ENCODE data around the gene RAB4B. TPM values are rescaled to one million over a fixed set of nuclear protein-coding genes. Genes with fewer than 3 reads are reported as not detected.

The RAB4B gene
- total and polyA plus RNA-seq, 7 experiments from 2014 or later, result 37.6 to 65.2 (median 53.0) TPM

DNA sequence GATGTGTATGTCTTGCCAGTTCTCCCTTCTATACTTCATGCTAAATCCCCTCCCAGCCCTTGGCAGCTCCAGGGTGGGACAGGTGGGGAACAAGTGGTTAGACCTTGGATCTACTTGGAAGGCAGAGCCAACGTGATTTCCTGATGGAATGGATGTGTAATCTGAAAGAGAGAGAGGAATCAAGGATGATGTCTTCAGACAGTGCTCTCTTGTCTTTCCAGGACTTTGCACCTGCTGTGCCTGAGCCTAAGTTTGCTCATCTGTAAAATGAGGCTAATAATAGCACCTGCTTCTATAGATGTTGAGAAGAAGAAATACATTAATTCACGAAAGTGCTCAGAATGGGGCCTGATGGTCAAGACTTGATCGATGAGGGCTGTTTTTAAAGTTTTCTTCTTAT, 13.9 kb downstream of the RAB4B start:
- no peaks in the 10 kb centered on the region for H3K27me3 Mint-ChIP-seq
- Histone ChIP-seq H3K9me3 (ENCODE audit: control insufficient read depth in 2 of 3, low read length in 3 of 3) (no peaks in the 10 kb centered on the region), H3K4me3 (ENCODE audit: low read length) (no peak overlapping the region), H3K4me1 (ENCODE audit: control insufficient read depth in 2 of 2, insufficient read depth in 2 of 2, low read length in 2 of 2) (no peaks in the 10 kb centered on the region), H3K27me3 (ENCODE audit: control insufficient read depth in 2 of 2, insufficient read depth in 2 of 2, low read length in 2 of 2) (no peaks in the 10 kb centered on the region), H3K36me3 (ENCODE audit: control insufficient read depth in 2 of 3, insufficient read depth in 3 of 3, low read length in 3 of 3) (peaks cover 0 to 23% (median 0%) of the 10 kb centered on the region in 3 experiments), H3K27ac (ENCODE audit: low read depth, low read length) (no peak overlapping the region)
- H3K9me3 Mint-ChIP-seq, result no peaks in the 10 kb centered on the region
- H3K4me1 Mint-ChIP-seq, result peaks cover 0 to 24% (median 7%) of the 10 kb centered on the region in 7 donors
- ChIA-PET CTCF (interaction anchor here (0.8 kb wide), 1 partner anchor 35 kb away, joined by 4 read pairs; no protein-coding TSS in a partner anchor), POLR2A (no interaction called here)
- DNase-seq, result no peak
- peak overlapping the region in 7 of 9 donors; percentile 18 to 67 (median 38) for H3K27ac Mint-ChIP-seq
- H3K4me3 Mint-ChIP-seq, result peak overlapping the region in 1 of 10 donors; percentile 29
- peaks cover 0 to 24% (median 8%) of the 10 kb centered on the region in 5 donors for H3K36me3 Mint-ChIP-seq
- intact Hi-C loops (cut with micrococcal nuclease), result no loop called here
- no peak for ATAC-seq

DNA sequence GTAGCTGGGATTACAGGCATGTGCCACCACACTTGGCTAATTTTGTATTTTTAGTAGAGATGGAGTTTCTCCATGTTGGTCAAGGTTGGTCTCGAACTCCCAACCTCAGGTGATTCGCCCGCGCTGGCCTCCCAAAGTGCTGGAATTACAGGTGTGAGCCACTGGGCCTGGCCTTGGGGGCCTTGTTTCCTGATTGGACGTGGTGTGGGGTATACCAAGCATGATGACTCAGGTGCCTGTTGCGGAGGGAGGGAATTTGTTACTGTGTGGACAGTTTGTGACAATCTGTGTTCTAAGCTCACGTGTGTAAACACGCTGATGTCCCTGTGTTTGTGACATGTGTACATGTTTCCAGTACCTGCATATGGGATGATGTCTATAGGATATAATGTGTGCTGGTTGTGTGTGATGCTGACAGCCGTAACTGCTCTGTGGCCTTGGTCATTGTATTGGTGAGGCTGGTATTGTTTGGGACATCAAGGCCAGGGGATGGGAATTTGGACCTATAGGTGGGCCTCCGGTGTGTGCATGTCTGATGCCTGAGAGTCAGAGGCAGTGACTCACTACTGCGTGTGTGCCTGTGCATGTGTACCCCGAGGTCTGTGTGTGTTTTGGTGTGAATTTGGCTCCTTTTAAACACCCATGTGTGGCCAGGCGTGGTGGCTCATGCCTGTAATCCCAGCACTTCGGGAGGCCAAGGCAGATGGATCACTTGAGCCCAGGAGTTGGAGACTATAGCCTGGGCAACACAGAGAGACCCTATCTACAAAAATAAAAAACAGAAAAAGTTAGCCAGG, 19.3 kb downstream of the RAB4B start:
- H3K4me1 Mint-ChIP-seq, result peaks cover 19 to 48% (median 39%) of the 10 kb centered on the region in 7 donors
- ChIA-PET CTCF (interaction anchor here (0.5 to 2.6 kb wide), 8 partner anchors 10 to 745 kb away, joined by 3 to 21 read pairs (median 6); partner anchors contain the start of genes ACTMAP, RAB4B and SNRPA), POLR2A (interaction anchor here (0.6 to 5.5 kb wide), 14 partner anchors 9 to 348 kb away, joined by 3 to 89 read pairs (median 6); partner anchors contain the start of genes ACTMAP, COQ8B, ITPKC and MIA)
- peaks cover 25 to 29% of the 10 kb centered on the region in 2 donors for H3K4me1 ChIP-seq (ENCODE audit: control insufficient read depth in 2 of 2, insufficient read depth in 2 of 2, low read length in 2 of 2)
- peak overlapping the region; percentile 21 to 100 (median 93) for H3K4me3 Mint-ChIP-seq
- DNase-seq (no peak), ATAC-seq (no peak)
- no peaks in the 10 kb centered on the region for H3K9me3 Mint-ChIP-seq
- peaks cover 0 to 18% (median 0%) of the 10 kb centered on the region in 3 experiments for H3K36me3 ChIP-seq (ENCODE audit: control insufficient read depth in 2 of 3, insufficient read depth in 3 of 3, low read length in 3 of 3)
- H3K9me3 ChIP-seq (ENCODE audit: control insufficient read depth in 2 of 3, low read length in 3 of 3), result no peaks in the 10 kb centered on the region
- H3K27ac Mint-ChIP-seq, result peak overlapping the region; percentile 81 to 100 (median 98)
- no peaks in the 10 kb centered on the region for H3K27me3 Mint-ChIP-seq
- intact Hi-C loops (cut with micrococcal nuclease), result loop anchor here in 1 of 2 donors (5.0 kb wide), 2 partner anchors 185 to 370 kb away; partner anchors contain the start of gene SERTAD1
- peak overlapping the region; percentile 77 for H3K4me3 ChIP-seq (ENCODE audit: low read length)
- H3K27ac ChIP-seq (ENCODE audit: low read depth, low read length), result peak overlapping the region; percentile 90
- peaks cover 0 to 25% (median 6%) of the 10 kb centered on the region in 5 donors for H3K36me3 Mint-ChIP-seq
- no peaks in the 10 kb centered on the region for H3K27me3 ChIP-seq (ENCODE audit: control insufficient read depth in 2 of 2, insufficient read depth in 2 of 2, low read length in 2 of 2)

DNA sequence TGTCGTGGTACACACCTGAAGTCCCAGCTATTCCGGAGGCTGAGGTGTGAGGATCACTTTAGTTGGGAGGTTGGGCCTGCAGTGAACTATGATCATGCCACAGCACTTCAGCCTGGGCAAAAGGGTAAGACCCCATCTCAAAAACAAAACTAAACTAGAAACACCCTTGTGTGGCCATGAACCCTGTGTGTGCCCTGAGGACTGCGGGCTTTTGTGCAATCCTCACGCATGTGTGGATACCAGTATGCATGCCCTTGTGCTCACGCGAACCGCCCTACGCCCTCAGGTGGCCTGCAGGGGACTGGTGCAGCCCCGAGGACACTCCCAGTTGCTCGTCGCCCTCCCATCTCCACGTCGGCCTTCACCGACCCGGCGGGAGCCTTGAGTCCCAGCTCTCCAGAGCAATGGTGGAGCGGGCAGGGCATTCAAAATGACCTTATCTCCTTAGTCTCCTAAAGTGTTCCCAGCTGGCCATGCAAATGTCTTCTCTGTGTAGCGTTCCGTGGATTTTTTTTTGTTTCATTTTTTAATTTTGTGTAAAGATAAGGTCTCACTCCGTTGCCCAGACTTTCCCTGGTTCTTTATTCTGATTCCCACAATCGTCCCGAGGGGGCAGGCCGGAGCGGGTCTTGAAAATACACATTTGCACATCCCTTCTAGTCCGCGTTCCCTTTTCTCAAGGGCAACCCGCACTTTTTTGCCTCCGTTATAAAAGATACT, 20.1 kb downstream of the RAB4B start:
- Histone ChIP-seq H3K9me3 (ENCODE audit: control insufficient read depth in 2 of 3, low read length in 3 of 3) (no peaks in the 10 kb centered on the region), H3K4me1 (ENCODE audit: control insufficient read depth in 2 of 2, insufficient read depth in 2 of 2, low read length in 2 of 2) (peaks cover 32 to 37% of the 10 kb centered on the region in 2 donors), H3K27me3 (ENCODE audit: control insufficient read depth in 2 of 2, insufficient read depth in 2 of 2, low read length in 2 of 2) (no peaks in the 10 kb centered on the region), H3K4me3 (ENCODE audit: low read length) (peak overlapping the region; percentile 77), H3K36me3 (ENCODE audit: control insufficient read depth in 2 of 3, insufficient read depth in 3 of 3, low read length in 3 of 3) (peaks cover 0 to 18% (median 0%) of the 10 kb centered on the region in 3 experiments), H3K27ac (ENCODE audit: low read depth, low read length) (peak overlapping the region; percentile 90)
- intact Hi-C loops (cut with micrococcal nuclease), result loop anchor here (1.0 to 5.0 kb wide), 16 partner anchors 9 to 465 kb away; partner anchors contain the start of genes ACTMAP (in 2 of the 2), NUMBL (in 2 of the 2), RAB4B (in 2 of the 2) and COQ8B (in 1 of the 2)
- DNase-seq, result peak; percentile 48 to 76 (median 65)
- Mint-ChIP-seq H3K27ac (peak overlapping the region; percentile 96 to 100 (median 99)), H3K36me3 (peaks cover 0 to 27% (median 7%) of the 10 kb centered on the region in 5 donors), H3K27me3 (no peaks in the 10 kb centered on the region), H3K4me3 (peak overlapping the region; percentile 89 to 100 (median 95)), H3K9me3 (no peaks in the 10 kb centered on the region), H3K4me1 (peaks cover 25 to 53% (median 45%) of the 10 kb centered on the region in 7 donors)
- POLR2A ChIA-PET, result interaction anchor here (0.6 to 5.5 kb wide), 21 partner anchors 8 to 507 kb away, joined by 3 to 89 read pairs (median 4); partner anchors contain the start of genes ACTMAP, COQ8B, HNRNPUL1 and ITPKC
- ATAC-seq, result peak; percentile 39
- CTCF ChIA-PET, result interaction anchor here (0.5 to 2.6 kb wide), 11 partner anchors 9 to 745 kb away, joined by 3 to 21 read pairs (median 4); partner anchors contain the start of genes ACTMAP, RAB4B and SNRPA

DNA sequence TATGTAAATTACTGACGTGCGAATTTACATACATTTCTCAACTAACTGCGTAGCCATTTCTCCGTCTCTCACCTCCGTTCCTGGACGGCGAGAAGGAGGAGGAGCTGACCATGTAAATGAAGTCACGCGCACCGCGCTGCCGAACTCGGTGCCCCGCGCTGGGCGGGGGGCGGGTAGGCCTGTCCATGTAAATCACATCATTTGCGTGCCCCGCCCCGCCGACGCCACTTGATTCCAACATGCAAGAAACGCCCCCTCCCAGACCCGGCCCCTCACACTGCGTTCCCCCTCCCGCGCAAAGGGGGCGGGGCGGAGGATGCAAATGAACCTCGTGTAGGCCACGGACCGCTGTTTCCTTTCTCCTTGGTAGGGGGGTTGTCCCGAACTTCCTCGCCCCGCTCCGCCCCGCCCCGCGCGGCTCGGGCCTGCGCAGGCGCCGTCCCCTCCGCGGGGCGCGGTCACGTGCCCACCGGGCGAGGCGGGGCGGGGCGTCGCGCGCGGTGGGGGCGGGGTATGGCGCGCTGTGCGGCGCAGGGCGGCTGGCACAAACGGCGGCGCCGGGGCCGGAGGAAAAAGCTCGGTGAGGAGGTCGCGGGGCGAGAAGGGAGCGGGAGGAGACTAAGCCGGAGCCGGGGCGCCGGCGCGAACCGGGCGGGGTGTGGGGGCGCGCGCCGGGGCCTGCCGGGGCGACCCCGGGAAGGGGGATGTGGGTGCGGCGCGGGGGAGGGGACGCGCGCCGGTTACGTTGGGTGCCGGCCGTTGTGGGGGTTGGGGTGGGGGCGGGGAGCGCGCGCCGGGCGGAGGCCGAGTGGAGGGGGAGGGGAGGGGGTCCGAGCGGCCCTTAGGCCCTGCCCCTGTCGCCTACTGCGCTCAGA, 20.9 kb downstream of the RAB4B start, which contains the start of gene EGLN2:
Gene EGLN2 (plus strand): TSS at position 509 of the 875 bp plus-strand sequence. CDS start 1,382 bp downstream, outside the sequence.
- peaks cover 0 to 18% (median 0%) of the 10 kb centered on the region in 3 experiments for H3K36me3 ChIP-seq (ENCODE audit: control insufficient read depth in 2 of 3, insufficient read depth in 3 of 3, low read length in 3 of 3)
- H3K4me3 ChIP-seq (ENCODE audit: low read length), result peak within 1 kb of the TSS; percentile 77
- H3K27me3 ChIP-seq (ENCODE audit: control insufficient read depth in 2 of 2, insufficient read depth in 2 of 2, low read length in 2 of 2), result no peaks in the 10 kb centered on the region
- Mint-ChIP-seq H3K27ac (peak within 1 kb of the TSS; percentile 96 to 100 (median 99)), H3K4me1 (peaks cover 33 to 61% (median 53%) of the 10 kb centered on the region in 7 donors), H3K9me3 (no peaks in the 10 kb centered on the region), H3K4me3 (peak within 1 kb of the TSS; percentile 89 to 100 (median 97)), H3K36me3 (peaks cover 0 to 31% (median 7%) of the 10 kb centered on the region in 5 donors), H3K27me3 (no peaks in the 10 kb centered on the region)
- POLR2A ChIA-PET, result interaction anchor here (0.6 to 5.5 kb wide), 21 partner anchors 8 to 506 kb away, joined by 3 to 89 read pairs (median 4); partner anchors contain the start of genes ACTMAP, COQ8B, HNRNPUL1 and ITPKC
- ATAC-seq (peak; percentile 92), DNase-seq (peak; percentile 99 to 100 (median 100))
- no peaks in the 10 kb centered on the region for H3K9me3 ChIP-seq (ENCODE audit: control insufficient read depth in 2 of 3, low read length in 3 of 3)
- peaks cover 40 to 44% of the 10 kb centered on the region in 2 donors for H3K4me1 ChIP-seq (ENCODE audit: control insufficient read depth in 2 of 2, insufficient read depth in 2 of 2, low read length in 2 of 2)
- intact Hi-C loops (cut with micrococcal nuclease), result loop anchor here (1.0 to 5.0 kb wide), 16 partner anchors 8 to 464 kb away; partner anchors contain the start of genes ACTMAP (in 2 of the 2), NUMBL (in 2 of the 2), RAB4B (in 2 of the 2) and COQ8B (in 1 of the 2)
- H3K27ac ChIP-seq (ENCODE audit: low read depth, low read length), result peak within 1 kb of the TSS; percentile 90
- CTCF ChIA-PET, result interaction anchor here (0.7 to 2.6 kb wide), 8 partner anchors 8 to 136 kb away, joined by 3 to 21 read pairs (median 8); partner anchors contain the start of genes ACTMAP, RAB4B and SNRPA

DNA sequence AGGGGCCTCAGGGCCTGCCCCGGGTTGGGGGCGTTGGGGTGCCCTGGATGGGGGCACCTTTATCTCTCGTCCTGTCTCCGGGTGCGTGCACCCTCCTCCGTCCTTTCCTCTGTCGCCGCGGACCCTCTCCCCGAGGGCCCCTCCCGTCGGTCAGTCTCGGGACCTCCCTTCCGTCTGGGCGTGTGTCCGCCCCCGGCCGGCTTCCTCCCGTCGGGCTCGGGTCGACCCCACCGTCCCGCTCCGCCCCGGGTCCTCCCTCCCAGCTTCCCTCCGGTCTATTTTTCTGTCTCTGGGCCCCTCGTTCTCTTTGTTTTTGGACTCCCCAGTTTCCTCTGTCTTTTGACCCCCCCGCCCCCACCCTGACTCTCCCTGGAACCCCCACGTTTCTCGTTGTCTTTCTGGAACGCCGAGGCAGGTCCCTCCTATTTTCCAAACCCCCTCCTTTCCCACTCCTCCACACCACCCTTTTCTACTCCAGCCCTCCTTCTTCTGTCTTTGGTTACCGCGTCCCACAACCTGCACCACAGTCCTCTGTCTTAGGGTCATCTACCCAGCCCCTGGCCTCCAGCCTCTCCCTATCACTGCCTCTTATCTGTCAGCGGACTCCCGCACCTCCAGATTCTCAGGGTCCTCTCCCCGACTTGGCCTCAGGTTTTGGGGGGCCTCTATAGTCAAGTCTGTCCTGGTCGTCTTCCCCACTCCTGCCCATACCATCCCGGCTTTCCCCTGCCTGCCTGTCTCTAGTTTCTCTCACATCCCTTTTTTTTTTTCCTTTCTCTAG, 21.7 kb downstream of the RAB4B start:
- no peak for ATAC-seq
- DNase-seq, result peak in 2 of 9 donors; percentile 36 to 56
- ChIA-PET POLR2A (interaction anchor here (0.9 to 8.7 kb wide), 9 partner anchors 7 to 464 kb away, joined by 3 to 89 read pairs (median 8); partner anchors contain the start of genes ACTMAP, HNRNPUL1, MIA and RAB4B), CTCF (interaction anchor here (1.6 to 2.4 kb wide), 3 partner anchors 21 to 137 kb away, joined by 3 to 21 read pairs (median 8); partner anchors contain the start of gene RAB4B)
- H3K36me3 Mint-ChIP-seq, result peaks cover 0 to 38% (median 7%) of the 10 kb centered on the region in 5 donors
- no peaks in the 10 kb centered on the region for H3K27me3 Mint-ChIP-seq
- Histone ChIP-seq H3K27ac (ENCODE audit: low read depth, low read length) (peak overlapping the region; percentile 87), H3K9me3 (ENCODE audit: control insufficient read depth in 2 of 3, low read length in 3 of 3) (no peaks in the 10 kb centered on the region), H3K36me3 (ENCODE audit: control insufficient read depth in 2 of 3, insufficient read depth in 3 of 3, low read length in 3 of 3) (peaks cover 0 to 23% (median 0%) of the 10 kb centered on the region in 3 experiments), H3K4me3 (ENCODE audit: low read length) (peak overlapping the region; percentile 73), H3K27me3 (ENCODE audit: control insufficient read depth in 2 of 2, insufficient read depth in 2 of 2, low read length in 2 of 2) (no peaks in the 10 kb centered on the region), H3K4me1 (ENCODE audit: control insufficient read depth in 2 of 2, insufficient read depth in 2 of 2, low read length in 2 of 2) (peaks cover 49 to 52% of the 10 kb centered on the region in 2 donors)
- peaks cover 41 to 69% (median 61%) of the 10 kb centered on the region in 7 donors for H3K4me1 Mint-ChIP-seq
- H3K9me3 Mint-ChIP-seq, result no peaks in the 10 kb centered on the region
- H3K27ac Mint-ChIP-seq, result peak overlapping the region; percentile 89 to 99 (median 94)
- intact Hi-C loops (cut with micrococcal nuclease), result loop anchor here (2.0 to 5.0 kb wide), 6 partner anchors 109 to 553 kb away; partner anchors contain the start of genes NUMBL (in 1 of the 2), SERTAD1 (in 1 of the 2), SERTAD3 (in 1 of the 2) and TGFB1 (in 1 of the 2)
- H3K4me3 Mint-ChIP-seq, result peak overlapping the region; percentile 84 to 100 (median 94)

Measured in naive thymus-derived CD4-positive, alpha-beta T cell (primary cell).